ENCODE data around the gene LMBR1.

LMBR1 gene

DNA sequence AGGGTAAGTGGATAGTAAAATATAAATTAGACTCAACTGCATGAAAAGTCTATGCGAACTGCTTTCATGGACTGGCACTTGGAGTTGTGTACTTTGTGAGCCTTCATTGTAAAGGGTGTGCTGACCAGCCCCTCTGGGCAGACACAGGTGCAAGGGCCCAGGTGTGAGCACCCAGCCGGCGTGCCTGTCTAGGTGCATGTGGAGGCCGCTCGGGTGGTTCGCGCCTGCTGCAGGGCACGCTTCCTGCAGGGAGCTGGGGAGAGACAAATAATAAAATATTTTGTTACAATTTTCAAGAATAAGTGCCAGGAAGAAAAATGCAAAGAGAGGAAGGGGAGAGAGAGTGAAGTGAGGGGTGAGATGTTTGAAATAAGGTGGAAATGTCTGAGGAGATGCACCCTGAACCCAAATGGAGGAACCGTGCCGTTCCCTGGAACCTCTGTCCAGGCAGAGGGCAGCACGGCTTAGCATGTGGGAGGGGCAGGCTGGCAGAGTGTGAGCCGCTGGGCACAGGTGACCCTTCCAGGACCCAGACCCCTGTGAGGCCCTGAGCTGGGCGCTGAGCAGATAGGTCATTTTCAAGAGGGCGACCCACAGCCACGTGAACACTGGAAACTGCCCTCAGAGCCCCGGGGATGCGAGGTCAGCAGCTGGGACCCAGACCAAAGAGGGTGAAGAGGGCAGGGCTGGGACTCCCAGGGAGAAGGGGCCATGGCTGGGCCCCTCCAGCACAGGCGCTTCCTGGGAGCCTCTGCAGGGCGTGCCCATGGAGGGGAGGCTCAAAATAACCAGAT lies 223.8 kb downstream of the LMBR1 start:
- H3K36me3 ChIP-seq (ENCODE audit: insufficient read depth, low read length) = peaks cover 25% of the 10 kb centered on the region
- H3K4me1 ChIP-seq (ENCODE audit: insufficient read depth, low read length) = no peaks in the 10 kb centered on the region
- H3K4me3 ChIP-seq (ENCODE audit: low read depth in 1 of 2, low read length in 2 of 2) = no peak overlapping the region
- H3K79me2 ChIP-seq (ENCODE audit: insufficient read depth, low read length) = no peaks in the 10 kb centered on the region
- TF ChIP-seq, protein P1, sequence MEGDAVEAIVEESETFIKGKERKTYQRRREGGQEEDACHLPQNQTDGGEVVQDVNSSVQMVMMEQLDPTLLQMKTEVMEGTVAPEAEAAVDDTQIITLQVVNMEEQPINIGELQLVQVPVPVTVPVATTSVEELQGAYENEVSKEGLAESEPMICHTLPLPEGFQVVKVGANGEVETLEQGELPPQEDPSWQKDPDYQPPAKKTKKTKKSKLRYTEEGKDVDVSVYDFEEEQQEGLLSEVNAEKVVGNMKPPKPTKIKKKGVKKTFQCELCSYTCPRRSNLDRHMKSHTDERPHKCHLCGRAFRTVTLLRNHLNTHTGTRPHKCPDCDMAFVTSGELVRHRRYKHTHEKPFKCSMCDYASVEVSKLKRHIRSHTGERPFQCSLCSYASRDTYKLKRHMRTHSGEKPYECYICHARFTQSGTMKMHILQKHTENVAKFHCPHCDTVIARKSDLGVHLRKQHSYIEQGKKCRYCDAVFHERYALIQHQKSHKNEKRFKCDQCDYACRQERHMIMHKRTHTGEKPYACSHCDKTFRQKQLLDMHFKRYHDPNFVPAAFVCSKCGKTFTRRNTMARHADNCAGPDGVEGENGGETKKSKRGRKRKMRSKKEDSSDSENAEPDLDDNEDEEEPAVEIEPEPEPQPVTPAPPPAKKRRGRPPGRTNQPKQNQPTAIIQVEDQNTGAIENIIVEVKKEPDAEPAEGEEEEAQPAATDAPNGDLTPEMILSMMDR (IDR thresholded peaks at IDR 0.05; ENCODE audit: borderline replicate concordance, extremely low read depth, low read length, poor library complexity, severe bottlenecking) = no peak
- no peaks in the 10 kb centered on the region for H3K9me3 ChIP-seq (ENCODE audit: insufficient read depth, low read length, severe bottlenecking)
- ATAC-seq (ENCODE audit: insufficient read depth, low read depth) (no peak), DNase-seq (no peak)
- no peak overlapping the region for H2AFZ ChIP-seq (ENCODE audit: low read depth, low read length)
- no peak overlapping the region for H3K9ac ChIP-seq (ENCODE audit: low read depth, low read length)
- no peaks in the 10 kb centered on the region for H3K27me3 ChIP-seq (ENCODE audit: insufficient read depth, low read length, poor library complexity)
- H3K27ac ChIP-seq (ENCODE audit: low read length) = no peak overlapping the region
- no peaks in the 10 kb centered on the region; the same call in 1 of the 2 replicates for H4K20me1 ChIP-seq (ENCODE audit: insufficient read depth, low read length)
- H3K4me2 ChIP-seq (ENCODE audit: insufficient read depth, low read length) = no peak overlapping the region

GRCh38 chr7:156668130-156668741 lies 224.7 kb downstream of the LMBR1 start:
- DNase-seq (no peak), ATAC-seq (ENCODE audit: insufficient read depth, low read depth) (no peak)
- Histone ChIP-seq H3K27me3 (ENCODE audit: insufficient read depth, low read length, poor library complexity) (no peaks in the 10 kb centered on the region), H3K9ac (ENCODE audit: low read depth, low read length) (no peak overlapping the region), H3K4me1 (ENCODE audit: insufficient read depth, low read length) (no peaks in the 10 kb centered on the region), H3K4me3 (ENCODE audit: low read depth in 1 of 2, low read length in 2 of 2) (no peak overlapping the region), H3K79me2 (ENCODE audit: insufficient read depth, low read length) (no peaks in the 10 kb centered on the region), H3K27ac (ENCODE audit: low read length) (no peak overlapping the region), H3K9me3 (ENCODE audit: insufficient read depth, low read length, severe bottlenecking) (no peaks in the 10 kb centered on the region), H3K36me3 (ENCODE audit: insufficient read depth, low read length) (peaks cover 22% of the 10 kb centered on the region), H4K20me1 (ENCODE audit: insufficient read depth, low read length) (no peaks in the 10 kb centered on the region; the same call in 1 of the 2 replicates), H2AFZ (ENCODE audit: low read depth, low read length) (no peak overlapping the region), H3K4me2 (ENCODE audit: insufficient read depth, low read length) (no peak overlapping the region)
- no peak for TF ChIP-seq EZH2 (IDR thresholded peaks at IDR 0.05; ENCODE audit: borderline replicate concordance, low read depth, low read length, severe bottlenecking)
- TF ChIP-seq, protein P1 (IDR thresholded peaks at IDR 0.05; ENCODE audit: borderline replicate concordance, extremely low read depth, low read length, poor library complexity, severe bottlenecking) = no peak

DNA sequence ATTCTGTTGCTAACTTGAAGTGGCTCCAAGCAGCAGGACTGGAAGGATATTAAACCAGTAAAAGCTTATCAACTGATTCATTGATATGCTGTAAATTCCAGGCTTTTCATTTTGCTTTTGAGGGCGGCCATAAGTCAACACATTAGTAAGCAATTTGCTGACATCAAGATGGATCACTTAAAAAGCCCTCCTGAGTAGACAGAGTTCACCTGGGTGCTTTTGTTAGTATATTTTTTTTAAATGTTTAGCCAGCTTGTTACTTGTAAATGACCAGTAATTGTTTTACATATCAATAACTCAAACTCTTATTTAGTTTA lies 225.9 kb downstream of the LMBR1 start:
- TF ChIP-seq, protein P1 (IDR thresholded peaks at IDR 0.05; ENCODE audit: borderline replicate concordance, extremely low read depth, low read length, poor library complexity, severe bottlenecking) = no peak
- TF ChIP-seq EZH2 (IDR thresholded peaks at IDR 0.05; ENCODE audit: borderline replicate concordance, low read depth, low read length, severe bottlenecking) = no peak
- no peak overlapping the region for H3K4me3 ChIP-seq (ENCODE audit: low read depth in 1 of 2, low read length in 2 of 2)
- H3K4me1 ChIP-seq (ENCODE audit: insufficient read depth, low read length) = no peaks in the 10 kb centered on the region
- H3K9me3 ChIP-seq (ENCODE audit: insufficient read depth, low read length, severe bottlenecking) = no peaks in the 10 kb centered on the region
- no peak overlapping the region for H3K27ac ChIP-seq (ENCODE audit: low read length)
- peaks cover 14% of the 10 kb centered on the region for H3K36me3 ChIP-seq (ENCODE audit: insufficient read depth, low read length)
- no peak for DNase-seq
- no peaks in the 10 kb centered on the region for H3K27me3 ChIP-seq (ENCODE audit: insufficient read depth, low read length, poor library complexity)
- no peak overlapping the region for H2AFZ ChIP-seq (ENCODE audit: low read depth, low read length)
- no peaks in the 10 kb centered on the region for H3K79me2 ChIP-seq (ENCODE audit: insufficient read depth, low read length)
- no peak overlapping the region for H3K4me2 ChIP-seq (ENCODE audit: insufficient read depth, low read length)
- H4K20me1 ChIP-seq (ENCODE audit: insufficient read depth, low read length) = no peaks in the 10 kb centered on the region; the same call in 1 of the 2 replicates
- no peak for ATAC-seq (ENCODE audit: insufficient read depth, low read depth)
- H3K9ac ChIP-seq (ENCODE audit: low read depth, low read length) = no peak overlapping the region
